CD14-positive monocyte (primary cell): ENCODE data around the gene FAM53B. TPM values are rescaled to one million over a fixed set of nuclear protein-coding genes. Genes with fewer than 3 reads are reported as not detected.

ENCODE experiments used
- DNase-seq, 3 donors: peaks; one replicate each; pipeline ENCODE4 v3.0.0-alpha.2; 2011 to 2022
- H2AFZ ChIP-seq: 2 replicates; pipeline ENCODE4 v1.6.0; 2012; ENCODE audit warnings: mild to moderate bottlenecking, low read depth, low read length, inconsistent platforms; ENCODE audit not compliant: insufficient read depth, poor library complexity, severe bottlenecking
- H3K27ac ChIP-seq, 2 donors: 1 replicate in 1 of 2; 2 replicates in 1 of 2; pipeline ENCODE4 v1.5.1; 2012 to 2013; ENCODE audit warnings: low read length in 2 of 2, control low read depth in 1 of 2, inconsistent platforms in 1 of 2, low read depth in 1 of 2, mild to moderate bottlenecking in 1 of 2
- H3K27me3 ChIP-seq, 2 donors: one replicate each; pipeline versions ENCODE4 v1.6.0 to v1.6.1; 2011 to 2013; ENCODE audit warnings: low read length in 2 of 2; ENCODE audit not compliant: control insufficient read depth in 2 of 2, insufficient read depth in 2 of 2
- H3K36me3 ChIP-seq, 2 donors: replicated peaks in 1 of 2; 1 replicate in 1 of 2; 2 replicates in 1 of 2; pipeline versions ENCODE4 v1.5.1 to v1.6.1; 2012 to 2013; ENCODE audit warnings: low read length in 2 of 2, control low read depth in 1 of 2, inconsistent platforms in 1 of 2, mild to moderate bottlenecking in 1 of 2; ENCODE audit not compliant: insufficient read depth in 2 of 2, control insufficient read depth in 1 of 2
- H3K4me1 ChIP-seq, 2 donors: 1 replicate in 1 of 2; 2 replicates in 1 of 2; pipeline versions ENCODE4 v1.5.1 to v1.6.1; 2012 to 2013; ENCODE audit warnings: low read length in 2 of 2, control low read depth in 1 of 2, inconsistent platforms in 1 of 2, mild to moderate bottlenecking in 1 of 2, moderate library complexity in 1 of 2; ENCODE audit not compliant: insufficient read depth in 2 of 2, control insufficient read depth in 1 of 2
- H3K4me2 ChIP-seq: replicated peaks from 2 replicates; pipeline ENCODE3; 2012; ENCODE audit warnings: low read length, moderate library complexity, mild to moderate bottlenecking; ENCODE audit not compliant: poor library complexity, severe bottlenecking; ENCODE audit errors: extremely low read depth
- H3K4me3 ChIP-seq, 3 experiments: fragments of 200-600 bp in 1 of 3; sonication (generic) in 1 of 3; replicated peaks in 1 of 3; 1 replicate in 2 of 3; 2 replicates in 1 of 3; pipeline ENCODE4 v1.5.1; 2011 to 2013; ENCODE audit warnings: low read length in 3 of 3, mild to moderate bottlenecking in 3 of 3, control low read depth in 2 of 3, low read depth in 2 of 3, inconsistent platforms in 1 of 3, moderate library complexity in 1 of 3
- H3K79me2 ChIP-seq: 2 replicates; pipeline ENCODE4 v1.6.0; 2012; ENCODE audit warnings: mild to moderate bottlenecking, control low read depth, inconsistent platforms, low read length, moderate library complexity; ENCODE audit not compliant: insufficient read depth
- H3K9ac ChIP-seq: 2 replicates; pipeline ENCODE4 v1.6.0; 2017; ENCODE audit warnings: low read length, mild to moderate bottlenecking; ENCODE audit not compliant: insufficient read depth, poor library complexity, severe bottlenecking
- H3K9me3 ChIP-seq, 2 donors: replicated peaks in 1 of 2; 1 replicate in 1 of 2; 2 replicates in 1 of 2; pipeline versions ENCODE4 v1.5.1 to v1.6.1; 2012 to 2013; ENCODE audit warnings: low read length in 2 of 2, control low read depth in 1 of 2; ENCODE audit not compliant: control insufficient read depth in 1 of 2, insufficient read depth in 1 of 2
- H4K20me1 ChIP-seq: 2 replicates; pipeline ENCODE4 v1.6.0; 2012; ENCODE audit warnings: mild to moderate bottlenecking, low read length, control low read depth, moderate library complexity; ENCODE audit not compliant: insufficient read depth
- H3K27ac Mint-ChIP-seq, 7 donors: one replicate each; pipeline ENCODE4 v1.8.0; 2020; ENCODE audit warnings: mild to moderate bottlenecking in 7 of 7, mixed read lengths in 7 of 7, moderate library complexity in 6 of 7, inconsistent platforms in 2 of 7
- H3K27me3 Mint-ChIP-seq, 3 donors: one replicate each; pipeline ENCODE4 v1.8.0; 2021 to 2022; ENCODE audit warnings: low read depth in 3 of 3, mild to moderate bottlenecking in 3 of 3, mixed read lengths in 3 of 3, moderate library complexity in 3 of 3, inconsistent platforms in 1 of 3
- H3K36me3 Mint-ChIP-seq, 2 donors: one replicate each; pipeline ENCODE4 v1.8.0; 2020; ENCODE audit warnings: mixed read lengths in 2 of 2, inconsistent platforms in 1 of 2, mild to moderate bottlenecking in 1 of 2
- H3K4me1 Mint-ChIP-seq: one replicate; pipeline ENCODE4 v1.8.0; 2020; ENCODE audit warnings: mild to moderate bottlenecking, mixed read lengths
- H3K4me3 Mint-ChIP-seq, 2 donors: one replicate each; pipeline ENCODE4 v1.8.0; 2020; ENCODE audit warnings: mild to moderate bottlenecking in 2 of 2, mixed read lengths in 2 of 2, moderate library complexity in 1 of 2
- H3K9me3 Mint-ChIP-seq, 7 donors: one replicate each; pipeline ENCODE4 v1.8.0; 2020 to 2022; ENCODE audit warnings: mixed read lengths in 7 of 7, mild to moderate bottlenecking in 6 of 7, moderate library complexity in 6 of 7, inconsistent platforms in 2 of 7
- CTCF ChIP-seq: fragments of 200-600 bp; IDR thresholded peaks from one replicate; pipeline ENCODE4 v1.8.0; 2022; ENCODE audit warnings: antibody characterized with exemption, mild to moderate bottlenecking
- WGBS: methylation state at CpG from one replicate; pipeline ENCODE4 v1.1.5; 2013; ENCODE audit warnings: missing lambda C conversion rate; ENCODE audit not compliant: insufficient coverage; 5-methylcytosine and 5-hydroxymethylcytosine counted together
- intact Hi-C, 2 donors: fragments of 100-400 bp; cut with micrococcal nuclease; formaldehyde crosslinking; loops; one replicate each; pipeline versions ENCODE4 v1.15.0 to v1.15.1; 2023
- polyA plus RNA-seq, 3 donors: library from polyadenylated mRNA; depleted of rRNA in 1 of 3; unstranded in 2 of 3; stranded (reverse) in 1 of 3; fragments of 300-500 nt in 2 of 3; fragments of >200 nt in 1 of 3; fragmentation: Illumina TruSeq in 2 of 3; gene quantifications; 1 replicate in 2 of 3; 2 replicates in 1 of 3; pipeline ENCODE4 v1.2.3, GENCODE V29; 2012 to 2021

The FAM53B gene
- polyA plus RNA-seq, 3 donors = 5.8 to 23.3 (median 12.6) TPM

- H3K36me3 Mint-ChIP-seq = peaks cover 83 to 88% of the 10 kb centered on the region in 2 donors
- Histone ChIP-seq H3K4me1 (peaks cover 4 to 6% of the 10 kb centered on the region in 2 donors), H3K27ac (no peak overlapping the region), H3K4me3 (no peak overlapping the region), H3K4me2 (no peak overlapping the region), H3K9ac (no peak overlapping the region), H3K27me3 (no peaks in the 10 kb centered on the region), H3K79me2 (peaks cover 46% of the 10 kb centered on the region), H3K9me3 (no peaks in the 10 kb centered on the region), H2AFZ (no peak overlapping the region), H3K36me3 (peaks cover 69 to 94% of the 10 kb centered on the region in 2 donors), H4K20me1 (peaks cover 49% of the 10 kb centered on the region)
- no peak overlapping the region for H3K4me3 Mint-ChIP-seq
- no peak for DNase-seq
- peaks cover 0 to 1% (median 0%) of the 10 kb centered on the region in 3 donors for H3K27me3 Mint-ChIP-seq
- H3K9me3 Mint-ChIP-seq = no peaks in the 10 kb centered on the region
- no peak for TF ChIP-seq CTCF
- intact Hi-C loops = no loop called here
- H3K4me1 Mint-ChIP-seq = peaks cover 14% of the 10 kb centered on the region
- peak overlapping the region in 2 of 7 donors; percentile 44 to 75 for H3K27ac Mint-ChIP-seq
- WGBS = 96% methylated on average over 9 of the region's 13 CpGs
These were observed 50.8 kb downstream of the FAM53B start for GRCh38 chr10:124693396-124693795.

DNA sequence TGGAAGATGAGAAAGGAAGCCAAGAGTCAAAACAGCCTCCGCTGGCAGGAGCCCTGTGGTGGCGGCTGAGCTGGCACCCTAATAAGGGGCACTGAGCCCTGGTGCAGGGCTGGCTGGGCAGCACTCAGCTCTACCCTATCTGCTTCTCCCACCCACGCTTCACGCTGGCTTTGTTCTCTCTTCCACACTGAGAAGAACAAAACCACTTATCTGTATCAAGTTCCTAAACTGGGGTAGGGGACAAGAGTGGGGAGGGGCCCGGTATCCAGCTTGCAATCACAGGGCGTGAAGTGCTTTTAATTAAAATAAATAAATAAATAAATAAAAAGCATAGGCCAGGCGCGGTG, 52.1 kb downstream of the FAM53B start:
- Mint-ChIP-seq H3K9me3 (no peaks in the 10 kb centered on the region), H3K4me1 (peaks cover 15% of the 10 kb centered on the region), H3K27me3 (peaks cover 0 to 1% (median 0%) of the 10 kb centered on the region in 3 donors), H3K36me3 (peaks cover 84 to 89% of the 10 kb centered on the region in 2 donors), H3K27ac (no peak overlapping the region), H3K4me3 (no peak overlapping the region)
- no peak overlapping the region for H3K4me2 ChIP-seq
- no peak overlapping the region for H2AFZ ChIP-seq
- peaks cover 36% of the 10 kb centered on the region for H4K20me1 ChIP-seq
- peaks cover 10 to 13% of the 10 kb centered on the region in 2 donors for H3K4me1 ChIP-seq
- H3K27me3 ChIP-seq = no peaks in the 10 kb centered on the region
- no peak for DNase-seq
- H3K36me3 ChIP-seq = peaks cover 63 to 90% of the 10 kb centered on the region in 2 donors
- H3K27ac ChIP-seq = peak overlapping the region in 1 of 2 donors; percentile 28
- no CpG with 5 or more reads among the region's 8 CpGs for WGBS
- intact Hi-C loops = no loop called here
- H3K9ac ChIP-seq = no peak overlapping the region
- no peaks in the 10 kb centered on the region for H3K9me3 ChIP-seq
- no peak for TF ChIP-seq CTCF
- peaks cover 46% of the 10 kb centered on the region for H3K79me2 ChIP-seq
- H3K4me3 ChIP-seq = no peak overlapping the region
